Glutamatergic neuron (in vitro differentiated cells): ENCODE measurements around the gene CCDC192. TPM values are rescaled to one million over a fixed set of nuclear protein-coding genes. Genes with fewer than 3 reads are reported as not detected.
A peak's percentile ranks its signal among the peaks of the same experiment; 100 is the strongest.

Experiments
- DNase-seq: peaks from one replicate; pipeline ENCODE4 v3.0.0; 2022
- H3K27ac Mint-ChIP-seq: one replicate; pipeline ENCODE4 v1.8.0; 2020; ENCODE audit warnings: mild to moderate bottlenecking, mixed read lengths, inconsistent platforms; ENCODE audit not compliant: unreplicated experiment
- H3K27me3 Mint-ChIP-seq: one replicate; pipeline ENCODE4 v1.8.0; 2020; ENCODE audit warnings: mild to moderate bottlenecking, moderate library complexity, mixed read lengths, inconsistent platforms; ENCODE audit not compliant: unreplicated experiment
- H3K36me3 Mint-ChIP-seq: one replicate; pipeline ENCODE4 v1.8.0; 2020; ENCODE audit warnings: mild to moderate bottlenecking, mixed read lengths, inconsistent platforms; ENCODE audit not compliant: unreplicated experiment
- H3K4me1 Mint-ChIP-seq: one replicate; pipeline ENCODE4 v1.8.0; 2020; ENCODE audit warnings: mild to moderate bottlenecking, low read depth, mixed read lengths, inconsistent platforms; ENCODE audit not compliant: unreplicated experiment
- H3K4me3 Mint-ChIP-seq: one replicate; pipeline ENCODE4 v1.8.0; 2020; ENCODE audit warnings: mild to moderate bottlenecking, mixed read lengths, inconsistent platforms; ENCODE audit not compliant: unreplicated experiment
- H3K9me3 Mint-ChIP-seq: one replicate; pipeline ENCODE4 v1.8.0; 2020; ENCODE audit warnings: mild to moderate bottlenecking, moderate library complexity, mixed read lengths, inconsistent platforms; ENCODE audit not compliant: unreplicated experiment
- total RNA-seq: library from RNA; stranded (reverse); fragmentation: NEBNext Ultra II Directional; extraction: Animal tissue kit (Norgen Biotek cat#: 25700); gene quantifications from one replicate; pipeline ENCODE4 v1.2.1, GENCODE V29; 2021; ENCODE audit not compliant: unreplicated experiment
- TF ChIP-seq, protein P1 (sequence below): fragments of 200-600 bp; sonication (generic); IDR thresholded peaks from one replicate; pipeline ENCODE4 v1.5.0; 2021; ENCODE audit not compliant: partially characterized antibody, unreplicated experiment

The CCDC192 gene
- total RNA-seq, 1 donor from 2014 or later: not detected

DNA sequence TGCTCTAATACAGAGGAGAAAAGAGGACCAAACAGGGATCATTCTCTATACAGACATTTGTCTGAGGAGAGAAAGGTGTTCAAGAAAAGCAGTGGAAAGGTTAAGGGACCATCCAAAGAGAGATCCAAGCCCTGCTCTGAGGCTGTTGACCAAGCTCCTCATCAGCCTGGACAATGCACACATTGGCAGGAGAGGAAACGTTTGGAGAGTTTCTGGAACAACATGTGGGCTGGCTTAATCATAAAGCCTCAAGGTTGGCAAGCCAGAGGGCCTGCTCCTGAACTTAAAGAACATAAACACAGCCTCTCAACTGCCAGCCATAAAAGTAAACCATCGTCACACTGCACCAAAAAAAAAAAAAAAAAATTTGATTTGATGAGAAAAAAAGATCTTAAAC lies 196.0 kb downstream of the CCDC192 start:
- DNase-seq: no peak
- TF ChIP-seq, protein P1, sequence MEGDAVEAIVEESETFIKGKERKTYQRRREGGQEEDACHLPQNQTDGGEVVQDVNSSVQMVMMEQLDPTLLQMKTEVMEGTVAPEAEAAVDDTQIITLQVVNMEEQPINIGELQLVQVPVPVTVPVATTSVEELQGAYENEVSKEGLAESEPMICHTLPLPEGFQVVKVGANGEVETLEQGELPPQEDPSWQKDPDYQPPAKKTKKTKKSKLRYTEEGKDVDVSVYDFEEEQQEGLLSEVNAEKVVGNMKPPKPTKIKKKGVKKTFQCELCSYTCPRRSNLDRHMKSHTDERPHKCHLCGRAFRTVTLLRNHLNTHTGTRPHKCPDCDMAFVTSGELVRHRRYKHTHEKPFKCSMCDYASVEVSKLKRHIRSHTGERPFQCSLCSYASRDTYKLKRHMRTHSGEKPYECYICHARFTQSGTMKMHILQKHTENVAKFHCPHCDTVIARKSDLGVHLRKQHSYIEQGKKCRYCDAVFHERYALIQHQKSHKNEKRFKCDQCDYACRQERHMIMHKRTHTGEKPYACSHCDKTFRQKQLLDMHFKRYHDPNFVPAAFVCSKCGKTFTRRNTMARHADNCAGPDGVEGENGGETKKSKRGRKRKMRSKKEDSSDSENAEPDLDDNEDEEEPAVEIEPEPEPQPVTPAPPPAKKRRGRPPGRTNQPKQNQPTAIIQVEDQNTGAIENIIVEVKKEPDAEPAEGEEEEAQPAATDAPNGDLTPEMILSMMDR: no peak
- Mint-ChIP-seq H3K27ac (no peak overlapping the region), H3K36me3 (no peaks in the 10 kb centered on the region), H3K9me3 (no peaks in the 10 kb centered on the region), H3K4me1 (no peaks in the 10 kb centered on the region), H3K4me3 (no peak overlapping the region), H3K27me3 (no peaks in the 10 kb centered on the region)

DNA sequence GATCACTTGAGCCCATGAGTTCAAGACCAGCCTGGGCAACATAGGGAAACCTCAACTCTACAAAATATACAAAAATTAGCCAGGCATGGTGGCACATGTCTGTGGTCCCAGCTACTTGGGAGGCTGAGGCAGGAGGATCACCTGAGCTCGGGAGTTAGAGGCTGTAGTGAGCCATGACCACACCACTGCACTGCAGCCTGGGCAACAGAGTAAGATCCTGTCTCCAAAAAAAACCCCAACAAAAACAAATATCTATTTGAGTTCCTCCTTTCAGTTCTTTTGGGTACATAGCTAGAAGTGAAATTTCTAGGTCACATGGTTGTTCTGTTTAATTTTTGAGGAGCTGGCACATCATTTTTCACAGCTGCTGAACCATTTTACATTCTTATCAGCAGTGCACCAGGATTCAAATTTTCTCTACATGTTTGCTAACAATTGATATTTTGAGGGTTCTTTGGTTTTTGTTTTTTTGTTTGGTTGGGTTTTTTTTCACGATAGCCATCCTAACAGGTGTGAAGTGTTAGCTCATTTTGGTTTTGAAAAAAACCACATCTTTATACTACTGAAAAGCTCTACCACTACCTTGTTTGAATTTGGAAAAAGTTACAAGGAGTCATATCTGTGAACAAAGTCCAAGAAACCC lies 203.5 kb downstream of the CCDC192 start:
- Mint-ChIP-seq H3K9me3 (no peaks in the 10 kb centered on the region), H3K4me3 (no peak overlapping the region), H3K4me1 (peaks cover 7% of the 10 kb centered on the region), H3K27ac (no peak overlapping the region), H3K27me3 (peaks cover 4% of the 10 kb centered on the region), H3K36me3 (no peaks in the 10 kb centered on the region)
- no peak for DNase-seq
- TF ChIP-seq, protein P1: no peak

DNA sequence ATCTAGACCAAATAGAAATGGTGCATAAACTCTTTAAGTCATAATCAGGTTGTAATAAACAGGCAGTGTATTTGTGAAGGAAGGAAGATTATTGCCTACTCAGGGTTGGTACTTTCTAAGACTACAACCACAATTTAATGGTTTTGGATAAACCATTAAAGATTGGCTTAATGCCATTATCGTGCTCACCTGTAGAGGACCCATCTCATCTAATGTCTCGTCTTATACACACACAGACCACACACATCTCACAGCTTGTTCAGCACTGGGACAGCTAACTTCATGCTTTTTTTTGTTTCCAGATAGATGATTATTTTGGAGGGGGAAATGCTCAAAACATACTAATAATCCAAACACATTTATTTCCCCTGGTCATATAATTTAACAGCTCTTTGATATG lies 204.7 kb downstream of the CCDC192 start:
- no peak for DNase-seq
- H3K4me1 Mint-ChIP-seq: peaks cover 7% of the 10 kb centered on the region
- TF ChIP-seq, protein P1: no peak

DNA sequence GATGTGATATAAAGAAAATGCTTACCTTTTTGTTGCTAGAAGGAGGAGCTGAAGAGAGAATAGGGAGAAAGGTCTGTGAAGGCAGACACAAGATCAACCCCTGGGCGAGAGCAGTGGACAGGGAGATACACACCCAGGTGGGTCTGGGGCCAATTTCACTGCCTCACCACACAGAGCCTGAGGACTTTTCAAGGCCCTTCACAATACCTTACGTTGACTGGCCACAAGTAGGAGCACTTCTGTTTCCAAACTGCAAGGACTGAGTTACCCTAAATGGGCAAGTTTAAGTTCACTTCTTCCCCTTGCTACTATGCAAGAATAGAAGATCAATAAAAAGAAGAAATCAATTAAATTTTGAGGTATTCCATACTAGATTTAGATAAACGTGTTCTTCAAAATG lies 205.9 kb downstream of the CCDC192 start:
- no peak overlapping the region for H3K27ac Mint-ChIP-seq
- TF ChIP-seq, protein P1: peak; percentile 47
- DNase-seq: no peak
- no peaks in the 10 kb centered on the region for H3K36me3 Mint-ChIP-seq
- H3K27me3 Mint-ChIP-seq: peaks cover 4% of the 10 kb centered on the region
- H3K4me3 Mint-ChIP-seq: no peak overlapping the region
- no peaks in the 10 kb centered on the region for H3K9me3 Mint-ChIP-seq
- peaks cover 7% of the 10 kb centered on the region for H3K4me1 Mint-ChIP-seq

More for the DNA sequence above, 204.7 kb downstream of the CCDC192 start:
- H3K27ac Mint-ChIP-seq: no peak overlapping the region
- H3K27me3 Mint-ChIP-seq: peaks cover 4% of the 10 kb centered on the region
- H3K4me3 Mint-ChIP-seq: no peak overlapping the region
- H3K36me3 Mint-ChIP-seq: no peaks in the 10 kb centered on the region
- H3K9me3 Mint-ChIP-seq: no peaks in the 10 kb centered on the region

DNA sequence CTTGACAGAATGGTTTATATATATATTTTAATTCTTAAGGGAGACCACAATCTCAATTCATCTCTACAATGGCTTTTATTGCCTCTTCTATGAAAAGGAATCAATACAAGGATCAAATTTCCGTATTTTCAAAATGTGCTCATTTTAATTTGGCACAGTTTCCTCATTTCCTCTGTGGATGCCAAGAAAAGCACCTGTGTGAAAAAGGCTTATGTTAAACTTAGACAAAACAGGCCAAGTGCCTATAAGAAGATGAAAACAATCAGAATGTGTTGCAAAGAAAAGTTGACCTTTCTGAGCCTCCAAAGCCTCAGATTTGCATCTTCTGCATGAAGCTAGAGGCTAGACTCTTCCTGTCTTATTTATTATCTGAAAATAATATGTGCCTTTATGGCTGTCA lies 206.6 kb downstream of the CCDC192 start:
- no peak for DNase-seq
- H3K27me3 Mint-ChIP-seq: peaks cover 4% of the 10 kb centered on the region
- no peaks in the 10 kb centered on the region for H3K36me3 Mint-ChIP-seq
- TF ChIP-seq, protein P1: no peak
- no peak overlapping the region for H3K4me3 Mint-ChIP-seq
- peaks cover 7% of the 10 kb centered on the region for H3K4me1 Mint-ChIP-seq
- H3K27ac Mint-ChIP-seq: no peak overlapping the region
- H3K9me3 Mint-ChIP-seq: no peaks in the 10 kb centered on the region
